SH-SY5Y (cell line): ENCODE results near the gene EFNA2.

Experiments used
- GATA2 ChIP-seq: IDR thresholded peaks from 2 replicates; pipeline ENCODE4 v1.6.1; 2011; ENCODE audit warnings: mild to moderate bottlenecking, low read depth, low read length
- GATA3 ChIP-seq: IDR thresholded peaks from 2 replicates; pipeline ENCODE4 v1.6.1; 2011; ENCODE audit warnings: low read depth, mild to moderate bottlenecking, low read length, moderate library complexity

DNA sequence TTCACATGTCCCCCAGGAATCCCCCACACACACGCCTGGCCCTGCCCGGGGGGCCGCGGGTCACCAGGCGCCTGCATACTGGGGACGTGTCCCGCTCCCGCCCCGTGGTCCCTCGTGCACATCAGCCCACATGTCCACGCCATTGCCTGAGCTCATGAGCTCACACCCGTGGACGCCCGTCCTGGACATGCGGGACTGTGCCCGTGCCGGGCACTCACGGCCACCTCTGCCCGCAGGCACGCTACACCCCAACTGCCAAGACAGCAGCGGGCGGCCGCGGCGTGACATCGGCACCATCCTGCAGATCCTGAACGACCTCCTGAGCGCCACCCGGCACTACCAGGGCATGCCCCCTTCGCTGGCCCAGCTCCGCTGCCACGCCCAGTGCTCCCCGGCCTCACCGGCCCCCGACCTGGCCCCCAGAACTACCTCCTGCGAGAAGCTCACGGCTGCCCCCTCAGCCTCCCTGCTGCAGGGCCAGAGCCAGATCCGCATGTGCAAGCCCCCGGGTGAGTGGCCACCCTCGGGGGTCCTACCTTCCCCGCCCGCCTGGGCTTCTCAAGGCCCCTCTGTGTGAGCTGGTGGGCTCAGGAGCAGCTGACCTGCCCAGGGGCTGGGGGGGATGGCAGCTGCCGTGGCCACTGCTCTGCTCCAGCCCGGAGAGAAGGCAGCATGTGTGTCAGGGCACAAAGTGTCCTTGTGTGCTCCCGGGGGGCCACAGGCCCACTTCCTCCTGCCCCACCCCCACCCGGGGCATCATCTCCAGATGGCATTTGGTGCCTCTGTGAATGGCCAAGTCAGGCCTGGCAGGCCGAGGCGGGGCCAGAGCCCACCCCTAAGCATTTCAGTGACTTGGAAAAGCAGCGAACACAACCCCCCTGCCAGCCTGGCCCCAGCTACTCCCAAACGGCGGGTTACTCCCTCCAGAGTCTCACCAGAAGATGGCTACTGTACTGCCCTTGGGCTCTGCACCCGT lies 30.2 kb upstream of the EFNA2 start:
- TF ChIP-seq GATA2 (no peak), GATA3 (no peak)
